GM21360 (cell line): ENCODE data around the gene EHD1.

Experiments used
- ATAC-seq: cut with Tn5 transposase; IDR thresholded peaks from one replicate; pipeline ENCODE4 v1.9.1; 2021; ENCODE audit warnings: mild to moderate bottlenecking, moderate library complexity; ENCODE audit not compliant: unreplicated experiment

The EHD1 gene

DNA sequence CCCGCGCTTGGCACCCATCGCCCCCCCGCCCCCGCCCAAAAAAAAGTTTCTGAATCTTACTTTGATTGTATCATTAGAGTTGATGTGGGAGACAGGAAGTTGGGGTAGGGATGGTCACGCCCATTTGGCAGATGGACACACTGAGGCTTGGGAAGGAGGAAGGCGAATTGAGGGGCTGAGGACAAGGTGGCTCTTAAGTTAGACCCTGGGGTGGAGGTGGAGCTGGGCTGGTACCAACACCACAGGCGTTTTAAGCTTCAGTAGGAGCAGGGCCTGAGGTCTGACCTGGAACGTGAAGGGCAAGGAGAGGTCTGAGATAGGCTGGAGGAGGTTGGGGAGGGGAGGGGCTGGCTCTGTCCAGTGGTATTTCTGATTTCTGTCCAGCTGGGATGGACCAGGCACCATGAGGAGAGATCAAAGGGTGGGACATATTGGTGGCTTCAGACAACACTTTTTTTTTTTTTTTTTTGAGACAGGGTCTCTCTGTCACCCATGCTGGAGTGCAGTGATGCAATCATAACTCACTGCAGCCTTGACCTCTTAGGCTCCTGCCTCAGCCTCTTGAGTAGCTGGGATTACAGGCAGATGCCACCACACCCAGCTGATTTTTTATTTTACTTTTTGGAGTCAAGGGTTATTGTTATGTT, 33.2 kb downstream of the EHD1 start:
- no peak for ATAC-seq

DNA sequence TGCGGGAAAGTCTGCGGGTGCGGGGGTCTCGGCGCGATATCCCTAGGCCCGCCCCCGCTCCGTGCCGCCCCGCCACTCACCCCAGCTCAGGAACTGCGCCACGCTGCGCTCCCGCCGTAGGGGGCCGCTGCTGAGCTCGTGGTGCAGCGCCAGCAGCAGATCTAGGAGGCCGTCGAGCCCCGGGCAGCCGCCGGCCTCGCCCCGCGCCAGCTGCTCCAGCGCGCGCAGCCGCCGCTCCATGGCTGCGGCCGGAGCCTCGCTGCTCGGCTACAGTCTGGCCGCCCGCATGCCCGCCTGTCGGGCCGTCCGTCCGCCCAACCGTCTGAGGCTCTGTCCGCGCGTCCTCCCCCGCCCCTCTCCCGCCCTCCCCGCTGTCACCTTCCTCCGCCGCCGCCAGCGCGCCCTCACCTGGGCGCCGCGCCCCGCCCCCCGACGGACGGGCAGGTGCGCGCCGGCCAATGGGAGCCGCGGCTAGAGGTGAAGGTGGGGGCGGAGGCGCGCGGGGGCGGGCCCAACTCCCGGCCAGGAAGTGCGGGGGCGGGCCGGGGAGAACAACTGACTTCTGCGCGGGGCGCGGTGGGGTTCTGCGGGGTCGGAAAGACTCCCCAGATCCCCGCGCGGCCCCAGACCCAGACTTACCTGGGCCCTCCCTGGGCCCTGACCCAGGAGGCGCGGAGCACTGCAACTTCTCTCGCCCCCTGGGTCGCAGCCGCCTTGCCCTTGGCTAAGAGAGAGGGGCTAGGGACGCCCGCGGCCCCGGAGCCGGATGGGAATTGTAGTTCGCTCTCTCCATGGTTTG, 33.9 kb downstream of the EHD1 start, which contains the start of gene CDC42BPG:
Gene CDC42BPG (minus strand): TSS at position 324 of the 799 bp plus-strand sequence. CDS start 84 bp downstream, at position 240.
- ATAC-seq, result no peak

DNA sequence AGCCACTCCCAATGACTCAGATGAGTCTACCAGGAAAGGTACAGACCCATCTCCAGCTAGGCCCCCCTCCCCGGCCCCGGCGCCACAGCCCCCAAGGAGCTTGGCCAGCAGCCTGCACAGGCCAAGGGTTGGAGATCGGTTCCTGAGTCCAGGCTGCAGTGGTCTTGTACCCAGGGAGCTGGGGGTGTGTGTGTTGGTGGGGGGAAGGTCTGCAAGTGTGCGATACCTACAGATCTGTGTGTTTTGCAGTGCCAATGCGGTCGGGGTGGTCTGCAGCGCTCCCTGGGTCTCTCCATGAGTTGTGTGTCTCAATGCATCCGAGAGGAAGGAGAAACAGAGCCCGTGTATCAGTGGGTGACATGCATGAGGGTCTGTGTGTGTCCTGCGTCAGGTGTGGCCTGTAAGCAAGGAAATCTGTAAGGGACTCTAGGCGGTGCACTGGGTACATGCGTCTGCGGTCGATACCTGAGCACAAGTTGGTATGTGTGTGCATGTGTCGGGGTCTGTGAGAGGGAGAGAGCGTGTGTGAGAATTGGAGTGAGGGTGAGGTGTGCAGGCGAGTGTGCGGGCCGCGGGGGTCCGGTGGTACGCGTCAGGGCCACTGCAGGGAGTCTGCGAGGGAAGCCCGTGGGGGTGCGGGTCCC, 34.6 kb downstream of the EHD1 start:
- no peak for ATAC-seq

DNA sequence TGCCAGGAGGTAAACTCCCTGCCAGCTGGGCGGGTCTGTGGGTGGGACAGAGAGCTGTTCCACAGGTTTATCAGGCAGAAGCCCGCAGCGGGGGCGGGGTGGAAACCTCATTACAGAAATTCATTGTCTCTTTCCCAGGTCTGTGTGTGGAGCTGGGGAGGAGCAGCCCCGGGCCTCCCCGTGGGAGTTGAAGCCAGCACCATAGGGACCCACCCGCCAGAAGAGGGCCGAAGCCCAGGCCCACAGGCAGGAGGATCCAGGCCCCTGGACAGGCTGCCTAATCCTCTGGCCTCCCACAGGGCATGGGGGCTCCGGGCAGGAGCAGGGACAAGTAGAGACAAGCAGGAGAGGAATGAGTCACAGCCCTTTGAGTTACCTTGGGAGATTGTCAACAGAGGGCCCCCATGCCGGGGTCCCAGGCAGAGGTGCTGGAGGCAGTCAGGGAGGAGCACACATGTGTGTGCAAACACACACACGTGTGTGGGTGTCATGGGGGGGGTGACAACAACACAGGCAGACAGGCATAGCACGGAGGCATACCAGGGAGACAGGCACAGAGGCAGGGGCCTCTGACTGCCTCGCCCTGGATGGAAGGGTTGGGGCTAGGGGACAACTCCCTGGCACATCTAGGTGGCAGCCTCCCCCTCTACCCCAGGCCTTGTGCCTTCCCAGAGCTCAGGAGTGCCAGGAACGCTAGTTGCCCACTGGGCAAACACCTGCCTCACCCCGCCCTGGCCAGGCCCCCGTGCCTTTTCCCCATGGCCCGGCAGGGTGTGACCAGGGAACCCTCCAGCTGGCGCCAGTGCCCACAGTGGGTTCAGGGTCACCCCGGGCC, 35.4 kb downstream of the EHD1 start:
- no peak for ATAC-seq

DNA sequence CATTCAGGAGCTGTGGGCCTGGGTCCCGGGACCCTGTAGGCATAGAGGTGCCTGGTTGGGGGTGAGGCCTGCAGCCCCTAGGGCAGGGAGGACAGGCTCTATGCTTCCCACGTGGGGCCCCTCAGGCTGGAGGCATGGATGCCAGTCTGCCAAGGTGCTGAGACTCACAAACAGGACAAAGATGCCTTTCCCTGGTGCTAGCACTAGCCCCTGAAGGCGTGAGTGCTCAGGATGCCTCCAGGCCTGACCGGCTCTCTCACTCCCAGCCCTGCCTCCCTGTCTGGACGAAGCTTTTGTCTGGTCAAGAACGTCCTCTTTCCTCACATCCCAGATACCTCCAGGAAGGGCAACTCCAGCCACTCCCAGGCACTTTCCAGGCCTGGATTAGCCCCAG, 36.1 kb downstream of the EHD1 start:
- no peak for ATAC-seq

DNA sequence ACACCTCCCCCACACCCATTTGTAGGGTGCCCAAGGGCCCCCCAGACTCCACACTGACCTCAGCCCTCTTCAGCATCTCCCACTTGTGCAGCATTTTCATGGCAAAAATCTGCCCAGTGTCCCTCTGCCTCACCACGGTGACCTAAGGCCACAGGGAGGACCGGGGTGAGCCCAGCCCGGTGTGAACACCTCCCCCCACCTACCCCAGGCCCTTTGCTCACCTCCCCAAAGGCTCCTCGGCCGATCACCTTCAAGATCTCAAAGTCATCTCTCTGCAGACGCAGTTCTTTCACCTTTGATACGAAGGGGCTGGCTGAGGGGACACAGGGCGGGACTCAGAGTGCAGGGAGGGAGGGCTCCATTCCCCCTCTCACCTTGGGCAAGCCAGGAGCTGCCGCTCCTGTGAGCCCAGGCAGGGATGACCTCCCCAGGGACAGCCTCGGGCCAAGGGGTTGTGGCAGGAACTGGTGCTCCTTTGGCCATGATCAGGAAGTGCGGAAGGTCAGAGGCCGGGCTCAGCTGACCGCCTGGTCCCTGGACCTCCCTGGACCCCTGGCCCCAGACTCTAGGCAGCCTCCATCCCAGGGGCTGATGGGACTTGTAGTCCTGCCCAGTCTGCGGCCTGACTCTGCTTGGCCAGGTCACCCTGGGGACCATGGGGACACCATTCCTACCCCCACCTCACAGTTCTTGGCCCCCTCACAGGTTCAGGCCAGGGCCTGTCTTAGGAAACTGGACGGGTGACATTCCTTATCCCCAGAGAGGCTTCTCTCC, 36.6 kb downstream of the EHD1 start:
- no peak for ATAC-seq

DNA sequence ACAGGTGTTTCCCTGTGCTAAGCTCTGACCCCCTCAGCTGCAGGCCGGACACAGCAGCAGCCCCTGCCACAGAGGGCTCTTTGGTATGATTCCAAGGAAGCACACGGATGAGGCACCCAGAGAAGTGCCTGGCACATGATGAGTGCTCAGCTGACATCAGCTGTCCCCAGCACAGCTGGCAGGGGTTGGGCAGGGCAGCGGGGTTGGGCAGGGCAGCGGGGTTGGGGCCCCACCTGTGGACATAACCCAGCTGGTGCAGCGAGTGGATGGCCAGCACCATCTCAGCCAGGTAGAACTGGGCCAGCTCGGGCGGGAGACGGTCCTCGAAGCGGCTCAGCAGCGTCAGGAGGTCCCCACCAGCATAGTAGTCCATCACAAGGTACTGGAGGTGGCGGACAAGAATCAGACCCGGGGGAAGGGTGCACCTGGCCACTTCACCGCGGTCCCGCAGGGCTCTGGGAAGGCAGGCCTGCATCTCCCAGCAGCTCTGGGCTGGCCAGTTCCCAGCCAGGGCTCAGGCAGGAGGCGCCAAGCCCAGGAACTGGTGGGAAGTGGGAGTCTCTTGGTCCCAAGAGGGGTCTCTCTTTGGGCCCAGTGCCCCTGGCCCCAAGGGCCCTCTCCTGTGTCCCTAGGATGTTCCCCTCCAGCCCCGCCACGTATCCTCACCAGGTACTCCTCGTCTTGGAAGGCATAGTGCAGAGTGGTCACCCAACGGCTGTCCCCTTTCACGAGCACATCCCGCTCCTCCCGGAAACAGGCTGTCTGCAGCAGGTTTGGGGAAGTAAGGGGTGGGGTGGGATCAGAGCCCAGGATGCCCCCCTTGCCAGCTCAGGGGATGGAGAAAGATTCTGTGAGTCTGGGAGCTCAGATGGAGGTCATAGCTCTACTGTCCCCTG, 38.3 kb downstream of the EHD1 start:
- ATAC-seq, result no peak

DNA sequence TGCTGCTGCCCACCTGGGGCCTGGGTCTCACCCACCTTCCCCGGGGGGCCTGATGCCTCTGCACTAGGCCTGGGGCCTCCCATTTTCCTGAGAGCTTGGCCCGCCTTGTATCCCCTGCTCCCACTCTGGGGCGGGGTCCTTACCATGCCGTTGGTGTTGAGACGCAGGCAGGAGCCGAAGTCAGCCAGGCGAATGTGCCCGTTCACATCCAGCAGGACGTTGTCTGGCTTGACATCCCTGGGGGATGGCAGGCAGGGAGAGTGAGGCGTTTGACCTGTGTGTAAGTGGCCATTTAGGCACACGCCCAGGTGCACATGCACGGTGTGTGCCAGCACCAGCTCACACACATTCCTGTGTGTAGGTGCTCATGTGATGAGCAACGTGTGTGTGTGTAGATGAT, 39.1 kb downstream of the EHD1 start:
- no peak for ATAC-seq

DNA sequence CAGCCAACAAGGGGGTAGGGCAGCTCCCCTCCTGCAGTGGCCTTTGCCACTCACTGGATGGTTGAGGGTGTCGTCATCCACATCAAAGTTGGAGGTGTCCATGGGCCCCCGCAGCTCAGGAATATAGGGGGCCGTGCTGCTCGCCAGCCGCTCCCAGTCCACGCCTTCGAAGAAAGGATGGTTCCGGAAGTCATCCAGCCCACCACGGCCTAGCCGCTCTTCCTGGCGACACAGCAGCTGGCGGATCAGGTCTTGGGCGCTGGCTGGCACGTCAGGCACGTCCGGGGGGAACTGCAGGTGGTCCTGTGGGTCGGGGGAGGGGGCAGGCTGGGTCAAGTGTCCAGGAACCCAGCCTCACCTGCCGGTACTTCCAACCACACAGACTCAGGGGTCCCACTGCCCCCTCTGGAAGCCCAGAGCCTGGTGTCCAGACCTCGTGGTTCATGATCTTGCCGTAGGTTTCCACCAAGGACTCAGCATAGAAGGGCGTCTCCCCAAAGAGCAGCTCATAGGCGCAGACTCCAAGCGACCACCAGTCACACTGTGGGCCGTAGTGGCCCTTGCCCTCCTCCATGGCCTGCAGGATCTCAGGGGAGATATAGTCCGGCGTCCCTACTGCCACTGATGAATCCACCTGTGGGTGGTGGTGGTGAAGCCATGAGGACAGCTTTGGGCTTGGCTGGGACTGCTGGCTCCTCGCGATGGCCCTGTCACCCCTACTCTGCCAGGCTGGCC, 39.7 kb downstream of the EHD1 start:
- ATAC-seq, result no peak

DNA sequence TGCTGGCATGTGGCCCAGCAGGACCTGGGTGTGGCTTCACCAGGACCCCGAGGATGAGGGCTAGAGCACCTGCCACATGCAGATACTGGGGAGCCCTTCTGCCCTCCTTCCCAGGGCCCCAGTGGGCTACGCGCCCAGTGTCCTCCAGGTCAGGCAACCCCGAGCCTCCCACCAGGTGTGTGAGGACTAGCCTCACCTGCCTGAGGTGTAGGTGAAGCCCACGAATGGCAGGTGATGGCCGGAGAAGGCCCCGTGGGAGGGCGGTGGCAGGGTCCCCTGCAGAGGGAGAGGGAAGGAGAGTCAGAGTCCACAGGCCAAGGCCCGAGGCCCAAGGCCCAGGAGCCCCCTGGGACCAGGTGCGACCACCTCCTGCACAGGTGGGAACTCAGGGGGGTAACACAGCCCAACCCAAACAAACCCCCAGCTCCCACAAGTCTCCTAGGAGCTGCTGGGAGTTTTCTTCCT, 40.5 kb downstream of the EHD1 start:
- ATAC-seq, result no peak

DNA sequence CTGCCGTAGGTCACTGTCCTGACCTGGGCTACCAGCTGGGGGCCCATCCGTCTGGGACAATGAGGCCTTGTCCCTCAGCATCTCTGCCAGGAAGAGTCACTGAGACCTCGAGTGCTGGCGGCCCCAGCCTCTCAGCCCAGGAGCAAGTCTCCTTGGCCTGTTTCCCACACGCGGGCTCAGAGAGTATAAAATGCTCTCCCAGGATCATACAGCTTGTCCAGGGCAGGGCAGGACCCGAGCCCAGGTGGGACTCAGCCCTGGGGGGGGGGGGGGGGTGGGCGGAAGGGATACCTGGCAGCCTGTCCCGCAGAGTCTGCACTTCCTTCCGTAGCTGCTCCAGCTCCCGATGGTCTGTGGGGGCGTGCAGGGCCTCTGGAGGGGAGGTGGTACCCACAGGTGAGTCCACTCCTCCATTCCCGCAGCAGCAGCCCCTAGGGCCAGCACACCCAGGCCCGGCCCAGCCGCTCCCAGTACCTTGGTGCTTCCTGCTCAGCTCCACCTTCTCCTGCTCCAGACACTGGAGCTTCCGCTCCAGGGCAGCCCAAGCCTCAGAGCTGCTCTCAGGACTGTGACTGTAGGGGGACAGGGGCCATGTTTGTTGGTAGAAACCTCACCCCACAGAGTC, 41.9 kb downstream of the EHD1 start:
- ATAC-seq, result no peak

DNA sequence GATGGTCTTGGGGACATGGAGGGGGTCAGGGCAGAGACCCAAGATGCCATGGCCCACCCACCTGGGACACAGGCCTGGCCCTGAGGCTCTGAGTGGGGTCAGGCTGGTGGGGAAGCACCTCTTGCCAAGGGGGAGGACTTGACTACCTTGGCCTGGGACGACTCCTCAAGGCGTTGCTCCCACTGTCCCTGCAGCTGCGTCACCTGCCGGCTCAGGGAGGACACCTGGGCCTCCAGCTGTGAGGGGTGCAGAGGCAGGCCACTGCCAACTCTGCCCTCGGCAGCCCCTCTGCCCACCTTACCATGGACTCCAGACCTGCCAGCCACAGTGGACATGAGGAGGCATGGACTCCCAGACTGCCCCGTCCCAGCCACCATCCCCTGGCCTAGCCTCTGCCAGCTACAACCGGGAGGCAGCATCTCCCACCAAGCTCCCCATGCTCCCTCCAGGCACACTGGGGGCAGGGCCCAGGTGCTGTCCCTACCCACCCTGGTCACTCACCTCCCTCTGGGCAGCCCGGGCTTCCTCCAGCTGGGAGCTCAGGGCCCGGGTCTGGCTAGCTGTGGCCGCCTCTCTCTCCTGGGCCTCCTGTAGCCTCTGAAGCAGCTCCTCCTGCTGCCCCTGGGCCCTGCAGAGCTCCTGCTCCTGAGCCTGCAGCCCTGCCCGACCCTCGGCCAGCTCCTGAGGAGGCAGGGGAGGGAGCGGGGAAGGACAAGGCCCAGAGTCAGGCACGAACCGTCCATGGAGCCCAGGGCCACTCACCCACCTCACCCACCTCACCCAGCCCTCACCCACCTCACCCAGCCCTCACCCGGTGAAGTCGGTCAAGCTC, 42.6 kb downstream of the EHD1 start:
- no peak for ATAC-seq

DNA sequence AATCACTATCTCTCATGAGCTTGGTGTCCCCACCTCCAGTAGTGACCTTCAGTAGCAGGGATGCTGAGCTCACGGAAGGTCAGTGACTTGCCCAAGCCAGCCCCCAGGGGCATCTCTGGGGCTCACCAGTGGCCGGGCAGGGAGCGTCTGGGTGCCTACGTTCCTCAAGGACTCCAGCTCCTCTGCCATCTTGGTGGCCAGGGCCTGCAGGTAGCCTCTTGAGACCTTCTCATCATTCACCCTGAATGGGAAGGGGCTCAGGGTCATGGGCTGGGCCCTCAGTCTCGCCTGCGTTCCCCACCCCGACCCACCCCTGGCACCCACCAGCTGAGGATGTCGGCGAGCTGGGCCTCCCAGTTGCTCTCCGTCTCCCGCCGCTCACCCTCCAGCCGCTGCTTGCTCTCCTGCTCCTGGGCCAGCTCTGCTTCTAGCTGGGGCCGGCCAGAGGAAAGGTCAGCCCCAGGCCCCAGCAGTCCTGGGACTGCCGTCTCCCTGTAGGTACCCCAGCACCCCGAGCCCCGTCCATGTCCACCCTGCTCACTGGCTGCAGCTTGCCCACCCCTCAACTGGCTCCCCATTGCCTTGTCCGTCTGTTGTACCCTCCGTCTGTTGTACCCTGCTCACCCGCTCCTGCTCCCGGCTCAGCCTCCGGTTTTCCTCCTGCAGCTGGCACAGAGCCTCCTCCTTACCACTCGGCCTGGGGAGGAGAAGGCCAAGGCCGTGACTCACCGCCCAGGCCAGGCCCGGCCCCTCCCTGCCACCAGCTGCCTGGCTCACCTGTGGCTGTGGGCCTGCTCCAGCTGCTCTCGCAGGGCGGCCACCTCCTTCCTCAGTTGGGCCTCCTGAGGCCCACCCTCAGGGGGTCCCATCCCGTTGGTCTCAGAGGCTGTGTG, 43.5 kb downstream of the EHD1 start:
- no peak for ATAC-seq

DNA sequence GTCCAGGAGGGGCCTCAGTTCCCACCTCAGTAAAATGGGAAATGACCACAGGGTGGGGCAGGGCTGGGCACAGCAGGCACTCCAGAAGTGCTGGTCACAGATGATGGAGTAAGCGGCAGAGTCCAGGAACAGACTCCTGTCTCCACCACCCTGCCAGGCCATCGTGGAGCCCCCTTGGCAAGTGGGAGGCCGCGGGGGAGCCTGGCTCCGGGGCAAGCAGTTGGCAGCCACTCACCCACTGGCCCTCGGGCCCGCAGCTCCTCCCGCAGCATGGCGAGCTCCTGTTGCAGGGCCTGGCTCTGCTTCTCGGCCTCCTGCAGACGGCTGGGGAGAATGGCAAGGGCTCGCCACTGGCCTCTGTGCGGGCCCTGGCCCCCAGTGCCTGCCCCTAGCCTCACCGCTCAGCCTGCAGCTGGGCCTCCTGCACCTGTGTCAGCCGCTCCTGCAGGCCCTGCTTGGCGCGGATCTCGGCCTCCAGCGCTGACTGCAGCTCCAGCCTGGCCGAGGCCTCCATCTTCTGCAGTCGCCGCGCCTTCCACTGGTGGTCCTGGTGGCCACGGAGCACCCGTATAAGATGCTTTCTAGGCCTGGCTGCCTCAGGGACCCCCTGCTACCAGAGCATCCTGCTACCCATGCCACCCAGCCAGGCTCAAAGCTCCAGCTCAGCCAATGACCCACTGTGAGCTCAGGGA, 44.2 kb downstream of the EHD1 start:
- no peak for ATAC-seq

DNA sequence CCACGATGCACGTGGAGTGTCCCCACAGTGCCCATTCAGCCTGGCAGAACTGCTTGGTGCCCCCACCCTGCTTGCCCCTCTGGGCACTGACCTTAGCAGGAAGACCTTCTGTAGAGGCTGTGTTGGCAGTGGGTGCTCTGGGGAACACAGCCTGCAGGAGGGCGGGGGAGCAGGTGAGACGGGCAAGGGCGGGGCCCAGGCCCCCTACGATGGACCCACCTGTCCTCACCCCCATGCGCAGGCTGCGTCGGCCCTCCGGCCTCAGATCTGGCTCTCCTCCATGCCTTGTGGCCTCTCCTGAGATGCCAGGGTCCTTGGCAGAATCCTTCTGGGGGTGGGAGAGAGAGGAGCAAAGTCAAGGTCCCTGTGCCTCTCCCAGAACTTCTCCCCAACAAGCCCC, 44.9 kb downstream of the EHD1 start:
- no peak for ATAC-seq

DNA sequence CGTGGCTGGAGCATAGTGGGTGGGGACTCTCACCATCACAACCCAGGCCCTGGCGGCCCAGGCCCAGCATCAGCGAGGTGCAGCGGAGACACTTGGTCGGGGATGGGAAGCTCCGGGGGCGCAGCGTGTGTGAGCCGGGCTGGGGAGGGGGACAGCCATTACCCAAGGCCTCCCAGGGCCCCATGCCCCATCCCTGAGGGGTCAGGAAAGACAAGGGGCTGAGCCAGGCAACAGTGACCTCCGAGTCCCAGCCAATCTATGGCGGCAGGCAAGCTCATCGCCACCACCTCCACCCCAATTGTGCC, 45.3 kb downstream of the EHD1 start:
- no peak for ATAC-seq
